Osteocyte (in vitro differentiated cells): ENCODE results near the gene VSIG2. TPM values are rescaled to one million over a fixed set of nuclear protein-coding genes. Genes with fewer than 3 reads are reported as not detected.

Source experiments
- DNase-seq: peaks from one replicate; pipeline ENCODE4 v3.0.0; 2021; ENCODE audit warnings: mixed read lengths; ENCODE audit not compliant: unreplicated experiment; ENCODE audit errors: extremely low spot score
- H3K27ac Mint-ChIP-seq: one replicate; pipeline ENCODE4 v1.8.0; 2021; ENCODE audit warnings: mild to moderate bottlenecking, mixed read lengths; ENCODE audit not compliant: unreplicated experiment
- H3K27me3 Mint-ChIP-seq: one replicate; pipeline ENCODE4 v1.8.0; 2021; ENCODE audit warnings: mixed read lengths; ENCODE audit not compliant: unreplicated experiment
- H3K36me3 Mint-ChIP-seq: one replicate; pipeline ENCODE4 v1.8.0; 2021; ENCODE audit warnings: mixed read lengths; ENCODE audit not compliant: unreplicated experiment
- H3K4me1 Mint-ChIP-seq: one replicate; pipeline ENCODE4 v1.8.0; 2021; ENCODE audit warnings: mixed read lengths; ENCODE audit not compliant: unreplicated experiment
- H3K4me3 Mint-ChIP-seq: one replicate; pipeline ENCODE4 v1.8.0; 2021; ENCODE audit warnings: mild to moderate bottlenecking, moderate library complexity, mixed read lengths; ENCODE audit not compliant: unreplicated experiment
- H3K9me3 Mint-ChIP-seq: one replicate; pipeline ENCODE4 v1.8.0; 2021; ENCODE audit warnings: mixed read lengths; ENCODE audit not compliant: unreplicated experiment
- CTCF ChIP-seq: fragments of 200-600 bp; sonication (generic); IDR thresholded peaks from 2 replicates; pipeline ENCODE4 v1.5.0; 2021; ENCODE audit warnings: antibody characterized with exemption, mild to moderate bottlenecking, moderate library complexity
- total RNA-seq: library from RNA; stranded (reverse); gene quantifications from 2 replicates; pipeline ENCODE4 v1.2.1, GENCODE V29; 2021

Gene VSIG2
- total RNA-seq, 1 donor from 2014 or later, result 0.30 TPM

GRCh38 chr11:124728134-124728533, 23.9 kb downstream of the VSIG2 start:
- H3K36me3 Mint-ChIP-seq, result no peaks in the 10 kb centered on the region

GRCh38 chr11:124727474-124727873, 24.6 kb downstream of the VSIG2 start:
- Mint-ChIP-seq H3K27ac (no peak overlapping the region), H3K4me1 (peaks cover 18% of the 10 kb centered on the region), H3K36me3 (no peaks in the 10 kb centered on the region), H3K4me3 (no peak overlapping the region), H3K9me3 (no peaks in the 10 kb centered on the region), H3K27me3 (peaks cover 23% of the 10 kb centered on the region)
- no peak for TF ChIP-seq CTCF
- no peak for DNase-seq

More at GRCh38 chr11:124728134-124728533, 23.9 kb downstream of the VSIG2 start:
- no peak overlapping the region for H3K4me3 Mint-ChIP-seq
- no peaks in the 10 kb centered on the region for H3K9me3 Mint-ChIP-seq
- no peak for TF ChIP-seq CTCF
- peaks cover 18% of the 10 kb centered on the region for H3K27me3 Mint-ChIP-seq
- H3K4me1 Mint-ChIP-seq, result peaks cover 18% of the 10 kb centered on the region
- DNase-seq, result no peak
- no peak overlapping the region for H3K27ac Mint-ChIP-seq

- TF ChIP-seq CTCF, result no peak
- Mint-ChIP-seq H3K9me3 (no peaks in the 10 kb centered on the region), H3K27ac (peak overlapping the region; percentile 24), H3K4me3 (no peak overlapping the region), H3K27me3 (peaks cover 37% of the 10 kb centered on the region), H3K4me1 (peaks cover 18% of the 10 kb centered on the region), H3K36me3 (no peaks in the 10 kb centered on the region)
- DNase-seq, result no peak
These were observed 26.3 kb downstream of the VSIG2 start for GRCh38 chr11:124725719-124726105.

- H3K36me3 Mint-ChIP-seq, result no peaks in the 10 kb centered on the region
- H3K4me1 Mint-ChIP-seq, result peaks cover 18% of the 10 kb centered on the region
- no peaks in the 10 kb centered on the region for H3K9me3 Mint-ChIP-seq
- H3K4me3 Mint-ChIP-seq, result no peak overlapping the region
- no peak for DNase-seq
- H3K27me3 Mint-ChIP-seq, result peaks cover 43% of the 10 kb centered on the region
- TF ChIP-seq CTCF, result no peak
- no peak overlapping the region for H3K27ac Mint-ChIP-seq
These were observed 26.9 kb downstream of the VSIG2 start for GRCh38 chr11:124724979-124725718.

GRCh38 chr11:124722176-124722575, 29.9 kb downstream of the VSIG2 start:
- Mint-ChIP-seq H3K4me1 (peaks cover 27% of the 10 kb centered on the region), H3K4me3 (no peak overlapping the region)
- TF ChIP-seq CTCF, result no peak

More at GRCh38 chr11:124722176-124722575, 29.9 kb downstream of the VSIG2 start:
- Mint-ChIP-seq H3K27me3 (peaks cover 65% of the 10 kb centered on the region), H3K36me3 (no peaks in the 10 kb centered on the region), H3K27ac (no peak overlapping the region), H3K9me3 (no peaks in the 10 kb centered on the region)
- DNase-seq, result no peak
